Tibial nerve (tissue), 4 donors: ENCODE results near the gene BRMS1. TPM values are rescaled to one million over a fixed set of nuclear protein-coding genes. Genes with fewer than 3 reads are reported as not detected.

Source experiments
- DNase-seq, 2 donors: peaks; one replicate each; pipeline ENCODE4 v3.0.0-alpha.2; 2019; ENCODE audit warnings: low spot score in 2 of 2
- H3K27ac ChIP-seq, 4 donors: fragments of 200-600 bp; sonication (generic) in 3 of 4; one replicate each; pipeline ENCODE4 v1.5.1; 2017 to 2019; ENCODE audit warnings: mild to moderate bottlenecking in 1 of 4
- H3K27me3 ChIP-seq, 2 donors: fragments of 200-600 bp; sonication (generic) in 1 of 2; one replicate each; pipeline versions ENCODE4 v1.5.1 to v1.6.0; 2017 to 2019
- H3K36me3 ChIP-seq, 3 donors: fragments of 200-600 bp; sonication (generic); one replicate each; pipeline ENCODE4 v1.5.1; 2018 to 2019
- H3K4me1 ChIP-seq, 4 donors: fragments of 200-600 bp; sonication (generic) in 3 of 4; one replicate each; pipeline ENCODE4 v1.5.1; 2017 to 2019
- H3K4me3 ChIP-seq, 4 donors: fragments of 200-600 bp; sonication (generic) in 3 of 4; one replicate each; pipeline ENCODE4 v1.5.1; 2017 to 2019; ENCODE audit warnings: mild to moderate bottlenecking in 1 of 4, moderate library complexity in 1 of 4
- H3K9me3 ChIP-seq, 4 donors: fragments of 200-600 bp; sonication (generic) in 3 of 4; one replicate each; pipeline ENCODE4 v1.5.1; 2017 to 2019
- CTCF ChIP-seq, 5 experiments: fragments of 200-600 bp in 3 of 5; fragments of 450-650 bp in 2 of 5; sonication (generic) in 3 of 5; IDR thresholded peaks; one replicate each; pipeline ENCODE4 v1.5.1; 2016 to 2019; ENCODE audit warnings: antibody characterized with exemption in 5 of 5, mild to moderate bottlenecking in 3 of 5, moderate library complexity in 2 of 5
- EP300 ChIP-seq, 2 donors: sonication (generic); formaldehyde crosslinking; IDR thresholded peaks; one replicate each; pipeline ENCODE4 v1.6.1; 2017; ENCODE audit warnings: antibody characterized with exemption in 2 of 2, mild to moderate bottlenecking in 1 of 2
- POLR2A ChIP-seq, 2 donors: fragments of 450-650 bp; IDR thresholded peaks; one replicate each; pipeline ENCODE4 v1.6.1; 2017; ENCODE audit warnings: antibody characterized with exemption in 2 of 2, mild to moderate bottlenecking in 2 of 2, moderate library complexity in 2 of 2
- WGBS, 2 donors: methylation state at CpG; one replicate each; pipeline ENCODE4 v1.1.5; 2018; 5-methylcytosine and 5-hydroxymethylcytosine counted together
- total RNA-seq, 4 donors: library from RNA; depleted of rRNA; stranded (reverse); fragments of >200 nt; gene quantifications; one replicate each; pipeline ENCODE4 v1.1.0, GENCODE V29; 2016

The BRMS1 gene
- total RNA-seq, 4 donors from 2014 or later = 27.2 to 44.7 (median 34.8) TPM

GRCh38 chr11:66347425-66348276 lies 2.7 kb upstream of the BRMS1 start, which contains the start of gene B4GAT1:
TSS of gene B4GAT1 (minus strand) at chr11:66347629. CDS start at chr11:66347545, 84 bp downstream.
- TF ChIP-seq POLR2A (IDR thresholded peaks at IDR 0.05) (peak in 1 of 2 donors; percentile 28), EP300 (IDR thresholded peaks at IDR 0.05) (peak in 1 of 2 donors; percentile 66), CTCF (IDR thresholded peaks at IDR 0.05) (no peak)
- peak within 1 kb of the TSS; percentile 84 to 95 (median 93) for H3K27ac ChIP-seq
- peak; percentile 86 to 93 for DNase-seq
- H3K36me3 ChIP-seq = peaks cover 0 to 8% (median 0%) of the 10 kb centered on the region in 3 donors
- H3K4me3 ChIP-seq = peak within 1 kb of the TSS; percentile 72 to 97 (median 81)
- peaks cover 3 to 51% (median 27%) of the 10 kb centered on the region in 4 donors for H3K4me1 ChIP-seq
- WGBS, 2 donors = 0 to 1% methylated on average over 17 to 40 of the region's 101 CpGs
- H3K27me3 ChIP-seq = no peaks in the 10 kb centered on the region
- no peaks in the 10 kb centered on the region for H3K9me3 ChIP-seq

- H3K36me3 ChIP-seq = peaks cover 0 to 17% (median 6%) of the 10 kb centered on the region in 3 donors
- H3K27ac ChIP-seq = peak overlapping the region; percentile 76 to 95 (median 86)
- no peaks in the 10 kb centered on the region for H3K9me3 ChIP-seq
- no peaks in the 10 kb centered on the region for H3K27me3 ChIP-seq
- DNase-seq = no peak
- WGBS, 2 donors = 33 to 37% methylated on average over 33 to 46 of the region's 68 CpGs
- H3K4me1 ChIP-seq = peaks cover 3 to 51% (median 27%) of the 10 kb centered on the region in 4 donors
- TF ChIP-seq EP300 (IDR thresholded peaks at IDR 0.05) = no peak
- TF ChIP-seq CTCF (IDR thresholded peaks at IDR 0.05) = no peak
- TF ChIP-seq POLR2A (IDR thresholded peaks at IDR 0.05) = no peak
- H3K4me3 ChIP-seq = peak overlapping the region; percentile 72 to 97 (median 81)
Observed at GRCh38 chr11:66346476-66347424, 1.8 kb upstream of the BRMS1 start.

GRCh38 chr11:66345316-66345649 lies 379 bp upstream of the BRMS1 start:
- Histone ChIP-seq H3K36me3 (peaks cover 0 to 32% (median 18%) of the 10 kb centered on the region in 3 donors), H3K27ac (peak overlapping the region; percentile 46 to 95 (median 82)), H3K9me3 (no peaks in the 10 kb centered on the region), H3K27me3 (no peaks in the 10 kb centered on the region), H3K4me1 (peaks cover 3 to 51% (median 27%) of the 10 kb centered on the region in 4 donors), H3K4me3 (peak overlapping the region; percentile 72 to 97 (median 86))
- DNase-seq = no peak
- 5 to 6% methylated on average over 4 to 7 of the region's 7 CpGs for WGBS, 2 donors
- TF ChIP-seq POLR2A (IDR thresholded peaks at IDR 0.05) (no peak), EP300 (IDR thresholded peaks at IDR 0.05) (no peak), CTCF (IDR thresholded peaks at IDR 0.05) (no peak)

GRCh38 chr11:66343176-66343575 lies 1.7 kb downstream of the BRMS1 start:
- Histone ChIP-seq H3K9me3 (no peaks in the 10 kb centered on the region), H3K4me3 (no peak overlapping the region), H3K4me1 (peaks cover 3 to 41% (median 27%) of the 10 kb centered on the region in 4 donors), H3K27me3 (no peaks in the 10 kb centered on the region), H3K36me3 (peaks cover 0 to 53% (median 25%) of the 10 kb centered on the region in 3 donors), H3K27ac (no peak overlapping the region)
- WGBS, 2 donors = 89 to 90% methylated on average over 8 of the region's 8 CpGs
- TF ChIP-seq EP300 (IDR thresholded peaks at IDR 0.05) = no peak
- no peak for TF ChIP-seq CTCF (IDR thresholded peaks at IDR 0.05)
- TF ChIP-seq POLR2A (IDR thresholded peaks at IDR 0.05) = no peak
- no peak for DNase-seq
